HPDE6-E6E7 (cell line): ENCODE measurements around the gene PEX5L.

Source experiments
- DNase-seq: peaks from one replicate; pipeline ENCODE4 v3.0.0; 2011; ENCODE audit warnings: missing footprints; ENCODE audit errors: extremely low spot score

PEX5L gene

GRCh38 chr3:179955809-179956208 is 80.9 kb downstream of the PEX5L start:
- no peak for DNase-seq

- no peak for DNase-seq
Observed at GRCh38 chr3:179955286-179955685, 81.5 kb downstream of the PEX5L start.

GRCh38 chr3:179953993-179954870 is 82.5 kb downstream of the PEX5L start:
- no peak for DNase-seq

GRCh38 chr3:179950840-179951239 is 85.9 kb downstream of the PEX5L start:
- DNase-seq = no peak

GRCh38 chr3:179949869-179950268 is 86.9 kb downstream of the PEX5L start:
- DNase-seq = no peak

- no peak for DNase-seq
Observed at GRCh38 chr3:179949412-179949811, 87.3 kb downstream of the PEX5L start.

GRCh38 chr3:179948740-179949139 is 88.0 kb downstream of the PEX5L start:
- no peak for DNase-seq

- DNase-seq = no peak
Observed at GRCh38 chr3:179945569-179945968, 91.2 kb downstream of the PEX5L start.

- DNase-seq = no peak
Observed at GRCh38 chr3:179943117-179943880, 93.4 kb downstream of the PEX5L start.

GRCh38 chr3:179942553-179943075 is 94.1 kb downstream of the PEX5L start:
- DNase-seq = no peak

GRCh38 chr3:179935710-179936109 is 101.0 kb downstream of the PEX5L start:
- DNase-seq = no peak

- no peak for DNase-seq
Observed at GRCh38 chr3:179933914-179934313, 102.8 kb downstream of the PEX5L start.

- no peak for DNase-seq
Observed at GRCh38 chr3:179933080-179933479, 103.7 kb downstream of the PEX5L start.

GRCh38 chr3:179932674-179933073 is 104.1 kb downstream of the PEX5L start:
- DNase-seq = no peak

- DNase-seq = peak; percentile 46
Observed at GRCh38 chr3:179929091-179929529, 107.6 kb downstream of the PEX5L start.

- no peak for DNase-seq
Observed at GRCh38 chr3:179927191-179927590, 109.5 kb downstream of the PEX5L start.

GRCh38 chr3:179921951-179922350 is 114.8 kb downstream of the PEX5L start:
- DNase-seq = no peak

GRCh38 chr3:179921500-179921899 is 115.2 kb downstream of the PEX5L start:
- DNase-seq = no peak

- no peak for DNase-seq
Observed at GRCh38 chr3:179907784-179908482, 128.8 kb downstream of the PEX5L start.

- no peak for DNase-seq
Observed at GRCh38 chr3:179902061-179902460, 134.7 kb downstream of the PEX5L start.

- peak; percentile 25 for DNase-seq
Observed at GRCh38 chr3:179898024-179898423, 138.7 kb downstream of the PEX5L start.

- DNase-seq = no peak
Observed at GRCh38 chr3:179897231-179897630, 139.5 kb downstream of the PEX5L start.
